HEK293 (cell line): ENCODE measurements around the gene MSANTD1.

ENCODE experiments used
- CTCF ChIP-seq: fragments of 450-650 bp; formaldehyde crosslinking; IDR thresholded peaks from 2 replicates; pipeline ENCODE4 v1.5.1; 2016; ENCODE audit warnings: missing biosample characterization, missing genetic modification characterization
- GLI4 ChIP-seq: fragments of 450-650 bp; formaldehyde crosslinking; IDR thresholded peaks from 2 replicates; pipeline ENCODE4 v1.5.1; 2016; ENCODE audit warnings: missing biosample characterization, missing genetic modification characterization
- KLF16 ChIP-seq: fragments of 450-650 bp; formaldehyde crosslinking; IDR thresholded peaks from 2 replicates; pipeline ENCODE4 v1.5.1; 2017; ENCODE audit warnings: missing biosample characterization, missing genetic modification characterization
- MYNN ChIP-seq: fragments of 450-650 bp; formaldehyde crosslinking; IDR thresholded peaks from 2 replicates; pipeline ENCODE4 v1.5.1; 2016; ENCODE audit warnings: missing biosample characterization, missing genetic modification characterization, borderline replicate concordance
- SP7 ChIP-seq: fragments of 450-650 bp; formaldehyde crosslinking; IDR thresholded peaks from 2 replicates; pipeline ENCODE4 v1.5.1; 2016; ENCODE audit warnings: missing biosample characterization, missing genetic modification characterization
- ZNF292 ChIP-seq: fragments of 450-650 bp; formaldehyde crosslinking; IDR thresholded peaks from 2 replicates; pipeline ENCODE4 v1.5.1; 2016; ENCODE audit warnings: low read depth, missing biosample characterization, missing genetic modification characterization, borderline replicate concordance
- ZNF416 ChIP-seq: fragments of 450-650 bp; formaldehyde crosslinking; IDR thresholded peaks from 2 replicates; pipeline ENCODE4 v1.5.1; 2016; ENCODE audit warnings: missing biosample characterization, missing genetic modification characterization
- ZNF654 ChIP-seq: fragments of 450-650 bp; formaldehyde crosslinking; IDR thresholded peaks from 2 replicates; pipeline ENCODE4 v1.5.1; 2016; ENCODE audit warnings: low read depth, missing biosample characterization, missing genetic modification characterization

GRCh38 chr4:3287271-3287971, 38.5 kb downstream of the MSANTD1 start:
- no peak for TF ChIP-seq ZNF654
- no peak for TF ChIP-seq ZNF292 (tag by site-specific recombination)
- TF ChIP-seq SP7 (tag by site-specific recombination) = no peak
- no peak for TF ChIP-seq ZNF416 (tag by site-specific recombination)
- no peak for TF ChIP-seq CTCF
- TF ChIP-seq GLI4 (tag by site-specific recombination) = no peak
- TF ChIP-seq KLF16 (tag by site-specific recombination) = no peak
- TF ChIP-seq MYNN = no peak
